Fibroblast of peridontal ligament (primary cell): ENCODE data around the gene DNAAF8.

Source experiments
- DNase-seq: peaks from one replicate; pipeline ENCODE4 v3.0.0-alpha.2; 2010; ENCODE audit errors: extremely low read depth

Gene DNAAF8

GRCh38 chr16:4695473-4696171 lies 38.7 kb upstream of the DNAAF8 start:
- DNase-seq = peak; percentile 6

GRCh38 chr16:4696172-4696904 lies 38.0 kb upstream of the DNAAF8 start:
- peak; percentile 14 for DNase-seq

GRCh38 chr16:4696905-4697847 lies 37.2 kb upstream of the DNAAF8 start:
- no peak for DNase-seq

- no peak for DNase-seq
These were observed 36.5 kb upstream of the DNAAF8 start for GRCh38 chr16:4697848-4698291.

GRCh38 chr16:4698321-4699045 lies 35.9 kb upstream of the DNAAF8 start:
- no peak for DNase-seq

GRCh38 chr16:4699046-4699556 lies 35.2 kb upstream of the DNAAF8 start:
- DNase-seq = no peak

- no peak for DNase-seq
These were observed 33.8 kb upstream of the DNAAF8 start for GRCh38 chr16:4700380-4700996.

GRCh38 chr16:4700997-4701743 lies 33.2 kb upstream of the DNAAF8 start:
- no peak for DNase-seq

GRCh38 chr16:4701791-4702465 lies 32.4 kb upstream of the DNAAF8 start:
- no peak for DNase-seq

- DNase-seq = no peak
These were observed 31.9 kb upstream of the DNAAF8 start for GRCh38 chr16:4702466-4702808.

- DNase-seq = no peak
These were observed 30.4 kb upstream of the DNAAF8 start for GRCh38 chr16:4703906-4704305.

GRCh38 chr16:4704491-4704890 lies 29.8 kb upstream of the DNAAF8 start:
- no peak for DNase-seq

- no peak for DNase-seq
These were observed 29.4 kb upstream of the DNAAF8 start for GRCh38 chr16:4704913-4705312.

- DNase-seq = no peak
These were observed 27.5 kb upstream of the DNAAF8 start for GRCh38 chr16:4706871-4707270.

- peak; percentile 60 for DNase-seq
These were observed 24.9 kb upstream of the DNAAF8 start for GRCh38 chr16:4709481-4709880.

- DNase-seq = no peak
These were observed 20.5 kb upstream of the DNAAF8 start for GRCh38 chr16:4713663-4714501.

GRCh38 chr16:4714996-4715395 lies 19.3 kb upstream of the DNAAF8 start:
- DNase-seq = no peak

GRCh38 chr16:4718466-4718865 lies 15.9 kb upstream of the DNAAF8 start:
- no peak for DNase-seq
